ENCODE data around the gene SPAG4. TPM values are rescaled to one million over a fixed set of nuclear protein-coding genes. Genes with fewer than 3 reads are reported as not detected.

The SPAG4 gene
- polyA plus RNA-seq, 3 donors = 0.12 to 0.51 TPM; not detected in 1

DNA sequence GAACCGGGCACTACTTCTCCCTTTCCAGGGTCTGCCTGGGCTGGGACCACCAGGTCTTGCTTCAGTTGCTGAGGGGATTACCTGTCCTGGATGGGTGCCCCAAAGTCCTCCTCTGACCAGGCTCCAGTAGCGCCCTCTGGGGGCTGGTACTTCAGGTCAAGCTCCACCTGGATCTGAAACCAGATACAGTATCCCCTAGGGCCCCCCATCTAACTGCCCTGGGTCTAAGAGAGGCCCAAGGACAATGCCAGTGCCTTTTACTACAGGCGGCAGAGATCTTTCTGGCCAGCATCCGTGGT, 11.2 kb upstream of the SPAG4 start:
- no peak overlapping the region for H3K27ac Mint-ChIP-seq
- Histone ChIP-seq H3K9me3 (replicated peaks in 1 of 2; ENCODE audit: control insufficient read depth in 1 of 2, insufficient read depth in 1 of 2, low read length in 2 of 2) (no peaks in the 10 kb centered on the region), H3K79me2 (ENCODE audit: insufficient read depth, low read length) (no peaks in the 10 kb centered on the region), H3K27me3 (ENCODE audit: control insufficient read depth in 2 of 2, insufficient read depth in 2 of 2, low read length in 2 of 2) (peaks cover 8 to 31% of the 10 kb centered on the region in 2 donors), H3K9ac (ENCODE audit: insufficient read depth, low read length, poor library complexity, severe bottlenecking) (no peak overlapping the region), H2AFZ (ENCODE audit: insufficient read depth, low read depth, low read length, poor library complexity, severe bottlenecking) (no peak overlapping the region), H3K27ac (ENCODE audit: low read depth in 1 of 2, low read length in 2 of 2) (no peak overlapping the region), H3K4me2 (replicated peaks; ENCODE audit: extremely low read depth, low read length, poor library complexity, severe bottlenecking) (no peak overlapping the region), H3K4me3 (replicated peaks in 1 of 3; ENCODE audit: low read depth in 2 of 3, low read length in 3 of 3) (no peak overlapping the region), H4K20me1 (ENCODE audit: insufficient read depth, low read length) (no peaks in the 10 kb centered on the region), H3K4me1 (ENCODE audit: control insufficient read depth in 1 of 2, insufficient read depth in 2 of 2, low read length in 2 of 2) (peaks cover 16 to 17% of the 10 kb centered on the region in 2 donors), H3K36me3 (replicated peaks in 1 of 2; ENCODE audit: control insufficient read depth in 1 of 2, insufficient read depth in 2 of 2, low read length in 2 of 2) (no peaks in the 10 kb centered on the region)
- TF ChIP-seq, protein P1, sequence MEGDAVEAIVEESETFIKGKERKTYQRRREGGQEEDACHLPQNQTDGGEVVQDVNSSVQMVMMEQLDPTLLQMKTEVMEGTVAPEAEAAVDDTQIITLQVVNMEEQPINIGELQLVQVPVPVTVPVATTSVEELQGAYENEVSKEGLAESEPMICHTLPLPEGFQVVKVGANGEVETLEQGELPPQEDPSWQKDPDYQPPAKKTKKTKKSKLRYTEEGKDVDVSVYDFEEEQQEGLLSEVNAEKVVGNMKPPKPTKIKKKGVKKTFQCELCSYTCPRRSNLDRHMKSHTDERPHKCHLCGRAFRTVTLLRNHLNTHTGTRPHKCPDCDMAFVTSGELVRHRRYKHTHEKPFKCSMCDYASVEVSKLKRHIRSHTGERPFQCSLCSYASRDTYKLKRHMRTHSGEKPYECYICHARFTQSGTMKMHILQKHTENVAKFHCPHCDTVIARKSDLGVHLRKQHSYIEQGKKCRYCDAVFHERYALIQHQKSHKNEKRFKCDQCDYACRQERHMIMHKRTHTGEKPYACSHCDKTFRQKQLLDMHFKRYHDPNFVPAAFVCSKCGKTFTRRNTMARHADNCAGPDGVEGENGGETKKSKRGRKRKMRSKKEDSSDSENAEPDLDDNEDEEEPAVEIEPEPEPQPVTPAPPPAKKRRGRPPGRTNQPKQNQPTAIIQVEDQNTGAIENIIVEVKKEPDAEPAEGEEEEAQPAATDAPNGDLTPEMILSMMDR (IDR thresholded peaks at IDR 0.05) = peak; percentile 29
- intact Hi-C loops (cut with micrococcal nuclease) = no loop called here
- WGBS (ENCODE audit: insufficient coverage) = 67% methylated on average over 2 of the region's 4 CpGs
- DNase-seq = no peak
- H3K4me1 Mint-ChIP-seq = peaks cover 17% of the 10 kb centered on the region
- peaks cover 0 to 7% (median 2%) of the 10 kb centered on the region in 7 donors for H3K9me3 Mint-ChIP-seq
- no peak overlapping the region for H3K4me3 Mint-ChIP-seq
- H3K27me3 Mint-ChIP-seq (ENCODE audit: low read depth in 3 of 3) = peaks cover 34 to 44% (median 36%) of the 10 kb centered on the region in 3 donors
- peaks cover 0 to 5% of the 10 kb centered on the region in 2 donors for H3K36me3 Mint-ChIP-seq

DNA sequence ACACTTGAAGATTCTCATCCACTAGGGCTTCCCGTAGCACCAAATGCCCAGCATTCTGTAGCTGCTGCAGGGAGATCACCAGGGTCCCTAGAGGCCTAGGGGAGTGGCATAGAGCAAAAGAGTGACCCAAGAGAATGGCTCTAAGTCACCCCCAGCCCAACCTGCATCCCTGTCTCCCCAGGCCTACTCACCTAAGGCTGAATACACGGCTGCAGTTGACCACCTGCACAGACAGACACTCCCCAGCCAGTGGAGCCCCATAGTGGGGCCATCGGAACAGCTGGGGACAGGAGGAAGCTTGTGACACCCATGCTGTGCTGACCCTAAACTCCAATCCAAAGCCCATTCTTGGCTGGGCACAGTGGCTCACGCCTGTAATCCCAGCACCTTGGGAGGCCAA, 9.5 kb upstream of the SPAG4 start:
- Mint-ChIP-seq H3K27me3 (ENCODE audit: low read depth in 3 of 3) (peaks cover 17 to 28% (median 19%) of the 10 kb centered on the region in 3 donors), H3K27ac (no peak overlapping the region), H3K36me3 (peaks cover 0 to 3% of the 10 kb centered on the region in 2 donors), H3K4me1 (peaks cover 10% of the 10 kb centered on the region), H3K9me3 (peaks cover 0 to 7% (median 1%) of the 10 kb centered on the region in 7 donors), H3K4me3 (no peak overlapping the region)
- no peak overlapping the region for H3K4me3 ChIP-seq (replicated peaks in 1 of 3; ENCODE audit: low read depth in 2 of 3, low read length in 3 of 3)
- TF ChIP-seq, protein P1 (IDR thresholded peaks at IDR 0.05) = no peak
- no peak overlapping the region for H3K4me2 ChIP-seq (replicated peaks; ENCODE audit: extremely low read depth, low read length, poor library complexity, severe bottlenecking)
- no peak overlapping the region for H3K9ac ChIP-seq (ENCODE audit: insufficient read depth, low read length, poor library complexity, severe bottlenecking)
- H2AFZ ChIP-seq (ENCODE audit: insufficient read depth, low read depth, low read length, poor library complexity, severe bottlenecking) = no peak overlapping the region
- no peaks in the 10 kb centered on the region for H3K36me3 ChIP-seq (replicated peaks in 1 of 2; ENCODE audit: control insufficient read depth in 1 of 2, insufficient read depth in 2 of 2, low read length in 2 of 2)
- H3K9me3 ChIP-seq (replicated peaks in 1 of 2; ENCODE audit: control insufficient read depth in 1 of 2, insufficient read depth in 1 of 2, low read length in 2 of 2) = no peaks in the 10 kb centered on the region
- H3K27me3 ChIP-seq (ENCODE audit: control insufficient read depth in 2 of 2, insufficient read depth in 2 of 2, low read length in 2 of 2) = peaks cover 4 to 14% of the 10 kb centered on the region in 2 donors
- no peaks in the 10 kb centered on the region for H4K20me1 ChIP-seq (ENCODE audit: insufficient read depth, low read length)
- H3K27ac ChIP-seq (ENCODE audit: low read depth in 1 of 2, low read length in 2 of 2) = no peak overlapping the region
- DNase-seq = no peak
- H3K4me1 ChIP-seq (ENCODE audit: control insufficient read depth in 1 of 2, insufficient read depth in 2 of 2, low read length in 2 of 2) = peaks cover 9 to 11% of the 10 kb centered on the region in 2 donors
- intact Hi-C loops (cut with micrococcal nuclease) = no loop called here
- WGBS (ENCODE audit: insufficient coverage) = 89% methylated on average over 4 of the region's 4 CpGs
- no peaks in the 10 kb centered on the region for H3K79me2 ChIP-seq (ENCODE audit: insufficient read depth, low read length)
